HG03159 (cell line): Measurements from ENCODE around the gene IL9.

Experiments
- ATAC-seq: cut with Tn5 transposase; IDR thresholded peaks from one replicate; pipeline ENCODE4 v1.9.1; 2021; ENCODE audit warnings: mild to moderate bottlenecking, moderate library complexity; ENCODE audit not compliant: unreplicated experiment

The IL9 gene

GRCh38 chr5:135843571-135844337 lies 51.9 kb downstream of the IL9 start:
- no peak for ATAC-seq

DNA sequence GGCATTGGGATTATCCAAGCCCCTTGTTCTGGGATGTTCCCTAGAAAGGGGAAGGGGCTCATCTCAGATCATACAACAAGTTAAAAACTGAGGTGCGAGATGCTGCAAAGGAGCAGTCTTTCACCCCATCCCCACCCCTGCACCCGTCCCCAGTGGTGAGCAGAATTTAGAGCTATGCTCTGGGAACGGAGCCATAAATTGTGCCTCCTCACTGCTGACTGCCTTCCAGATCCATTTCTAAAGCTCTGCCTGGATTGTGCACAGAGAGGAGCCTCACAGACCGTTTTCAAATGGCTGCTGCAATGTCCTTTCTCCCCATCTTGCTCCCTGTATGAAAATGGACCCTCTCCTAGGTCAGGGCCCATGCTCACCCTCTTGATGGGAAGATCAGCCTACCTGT lies 52.9 kb downstream of the IL9 start:
- no peak for ATAC-seq
